BE2C (cell line): Measurements from ENCODE around the gene TRAF2.

Experiments
- DNase-seq: peaks from one replicate; pipeline ENCODE4 v3.0.0-alpha.2; 2020
- H3K27me3 ChIP-seq: fragments of 250-450 bp; sonication (Bioruptor Pico); 2 replicates; pipeline ENCODE4 v1.5.1; 2020; ENCODE audit warnings: mild to moderate bottlenecking
- H3K36me3 ChIP-seq: fragments of 250-450 bp; sonication (Bioruptor Pico); 2 replicates; pipeline ENCODE4 v1.5.1; 2020; ENCODE audit warnings: mild to moderate bottlenecking
- H3K4me1 ChIP-seq: fragments of 250-450 bp; sonication (Bioruptor Pico); 2 replicates; pipeline ENCODE4 v1.5.1; 2020
- H3K4me3 ChIP-seq: 2 replicates; pipeline ENCODE4 v1.5.1; 2011; ENCODE audit warnings: low read depth, low read length
- H3K9me3 ChIP-seq: fragments of 250-450 bp; sonication (Bioruptor Pico); 2 replicates; pipeline ENCODE4 v1.5.1; 2020
- TF ChIP-seq, protein P1 (sequence below): IDR thresholded peaks from 2 replicates; pipeline ENCODE4 v1.5.1; 2012; ENCODE audit warnings: mild to moderate bottlenecking, low read depth, low read length

TRAF2 gene

DNA sequence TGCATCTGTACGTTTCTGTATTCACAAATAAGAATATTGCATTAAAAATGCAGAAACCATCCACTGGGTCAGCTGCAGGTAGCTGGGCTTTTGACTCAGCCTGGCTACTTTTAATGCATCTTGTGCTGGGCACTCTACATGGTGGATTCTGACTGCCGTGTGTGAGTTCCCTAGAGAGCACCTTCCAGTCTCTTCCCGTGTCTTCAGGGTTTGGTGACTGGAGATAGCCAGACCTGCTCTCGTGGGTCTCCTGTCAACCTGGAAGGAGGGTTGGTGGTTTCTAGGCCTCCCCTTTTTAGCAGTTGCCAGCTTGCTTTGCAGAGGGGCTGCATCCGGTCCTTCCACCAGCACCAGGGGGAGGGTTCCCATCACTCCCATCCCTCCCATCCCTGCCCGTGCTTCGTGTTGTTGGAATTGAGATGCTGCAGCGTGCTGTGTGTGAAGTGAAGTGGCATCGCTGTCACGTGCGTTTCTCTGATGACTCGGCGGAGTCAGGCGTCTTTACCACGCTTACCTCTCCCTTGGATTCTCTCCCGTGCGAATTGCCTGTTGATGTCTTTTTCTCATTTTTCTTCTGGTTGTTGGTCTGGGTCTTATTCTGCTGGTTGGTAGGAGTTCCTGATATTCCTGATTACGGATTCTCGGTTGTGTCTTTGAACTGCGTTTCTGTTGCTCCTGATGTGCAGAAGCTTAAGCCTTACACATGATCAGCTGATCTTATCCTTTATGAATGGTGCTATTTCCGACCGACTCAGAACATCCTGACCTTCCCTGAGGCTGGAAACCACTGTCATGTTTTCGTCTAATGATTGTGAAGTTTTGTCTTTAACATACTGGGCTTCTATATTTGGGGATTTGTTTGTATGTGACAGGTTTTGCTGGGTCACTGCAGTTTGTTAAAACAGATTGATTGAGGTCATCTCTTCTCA is 41.3 kb downstream of the TRAF2 start:
- peaks cover 44% of the 10 kb centered on the region for H3K36me3 ChIP-seq
- TF ChIP-seq, protein P1, sequence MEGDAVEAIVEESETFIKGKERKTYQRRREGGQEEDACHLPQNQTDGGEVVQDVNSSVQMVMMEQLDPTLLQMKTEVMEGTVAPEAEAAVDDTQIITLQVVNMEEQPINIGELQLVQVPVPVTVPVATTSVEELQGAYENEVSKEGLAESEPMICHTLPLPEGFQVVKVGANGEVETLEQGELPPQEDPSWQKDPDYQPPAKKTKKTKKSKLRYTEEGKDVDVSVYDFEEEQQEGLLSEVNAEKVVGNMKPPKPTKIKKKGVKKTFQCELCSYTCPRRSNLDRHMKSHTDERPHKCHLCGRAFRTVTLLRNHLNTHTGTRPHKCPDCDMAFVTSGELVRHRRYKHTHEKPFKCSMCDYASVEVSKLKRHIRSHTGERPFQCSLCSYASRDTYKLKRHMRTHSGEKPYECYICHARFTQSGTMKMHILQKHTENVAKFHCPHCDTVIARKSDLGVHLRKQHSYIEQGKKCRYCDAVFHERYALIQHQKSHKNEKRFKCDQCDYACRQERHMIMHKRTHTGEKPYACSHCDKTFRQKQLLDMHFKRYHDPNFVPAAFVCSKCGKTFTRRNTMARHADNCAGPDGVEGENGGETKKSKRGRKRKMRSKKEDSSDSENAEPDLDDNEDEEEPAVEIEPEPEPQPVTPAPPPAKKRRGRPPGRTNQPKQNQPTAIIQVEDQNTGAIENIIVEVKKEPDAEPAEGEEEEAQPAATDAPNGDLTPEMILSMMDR = no peak
- H3K9me3 ChIP-seq = no peaks in the 10 kb centered on the region
- H3K4me3 ChIP-seq = no peak overlapping the region
- no peaks in the 10 kb centered on the region for H3K27me3 ChIP-seq
- DNase-seq = no peak
- 0 out of 2 replicates have a peak, but pooled peaks cover 3% of the 10 kb centered on the region for H3K4me1 ChIP-seq

DNA sequence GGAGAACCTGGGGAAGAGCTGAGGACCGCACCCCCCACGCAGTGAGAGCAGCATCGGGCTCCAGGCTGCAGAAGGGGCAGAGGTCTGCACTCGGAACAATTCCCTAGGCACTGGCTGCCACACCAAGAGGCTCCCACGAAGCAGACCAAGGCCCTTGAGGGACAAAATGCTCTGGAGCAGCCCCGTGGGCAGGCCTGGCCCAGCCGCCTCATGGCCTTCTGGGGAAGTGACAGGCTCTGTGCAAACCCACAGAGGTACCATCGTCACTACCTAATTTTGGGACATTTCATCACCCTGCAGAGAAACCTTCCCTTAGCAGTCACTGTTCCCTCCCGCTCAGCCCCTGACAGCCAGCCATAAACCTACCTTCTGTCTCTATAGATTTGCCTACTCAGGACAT is 42.3 kb downstream of the TRAF2 start:
- no peak overlapping the region for H3K4me3 ChIP-seq
- no peaks in the 10 kb centered on the region for H3K27me3 ChIP-seq
- DNase-seq = no peak
- H3K4me1 ChIP-seq = 0 out of 2 replicates have a peak, but pooled peaks cover 3% of the 10 kb centered on the region
- no peaks in the 10 kb centered on the region for H3K9me3 ChIP-seq
- H3K36me3 ChIP-seq = peaks cover 40% of the 10 kb centered on the region
- TF ChIP-seq, protein P1 = no peak

DNA sequence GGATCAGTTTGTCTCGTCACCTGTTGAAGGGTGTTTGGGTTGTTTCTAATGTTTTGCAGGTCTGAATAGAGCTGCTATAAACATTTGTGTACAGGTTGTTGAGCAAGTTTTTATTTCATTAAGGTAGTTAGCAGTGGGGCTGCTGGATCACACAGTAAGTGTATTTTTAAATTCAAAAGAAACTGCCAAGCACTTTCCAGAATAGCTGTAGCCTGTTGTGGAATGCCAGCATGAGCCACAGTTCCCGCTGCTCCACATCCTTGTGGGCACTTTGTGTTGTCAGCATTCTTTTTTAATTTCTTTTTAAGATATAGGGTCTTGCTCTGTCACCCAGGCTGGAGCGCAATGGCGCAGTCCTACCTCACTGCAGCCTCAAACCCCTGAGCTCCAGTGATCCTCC is 43.7 kb downstream of the TRAF2 start:
- Histone ChIP-seq H3K9me3 (no peaks in the 10 kb centered on the region), H3K36me3 (peaks cover 36% of the 10 kb centered on the region), H3K4me1 (0 out of 2 replicates have a peak, but pooled peaks cover 3% of the 10 kb centered on the region), H3K4me3 (no peak overlapping the region), H3K27me3 (no peaks in the 10 kb centered on the region)
- TF ChIP-seq, protein P1 = no peak
- DNase-seq = no peak

DNA sequence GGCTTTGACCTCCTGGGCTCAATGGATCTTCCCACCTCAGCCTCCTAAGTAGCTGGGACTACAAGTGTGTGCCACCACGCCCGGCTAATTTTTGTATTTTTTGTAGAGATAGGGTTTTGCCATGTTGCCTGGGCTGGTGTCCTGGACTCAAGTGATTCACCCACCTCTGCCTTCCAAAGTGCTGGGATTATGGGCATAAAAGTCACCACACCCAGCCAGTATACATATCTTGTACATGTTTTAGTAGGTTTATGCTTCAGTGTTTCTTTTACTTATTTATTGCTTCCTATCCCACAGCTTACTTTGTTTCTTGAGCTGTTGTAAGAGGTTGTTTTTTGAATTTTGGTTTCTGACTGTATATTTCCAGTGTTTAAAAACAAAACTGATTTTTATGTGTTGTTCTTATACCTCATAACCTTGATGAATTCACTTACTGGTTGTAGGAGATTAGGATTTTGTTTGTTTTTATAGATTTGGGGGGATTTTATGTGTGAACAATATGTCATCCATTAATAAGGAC is 45.4 kb downstream of the TRAF2 start:
- TF ChIP-seq, protein P1 = no peak
- 0 out of 2 replicates have a peak, but pooled peaks cover 3% of the 10 kb centered on the region for H3K4me1 ChIP-seq
- peaks cover 23% of the 10 kb centered on the region for H3K36me3 ChIP-seq
- H3K9me3 ChIP-seq = no peaks in the 10 kb centered on the region
- H3K27me3 ChIP-seq = no peaks in the 10 kb centered on the region
- no peak overlapping the region for H3K4me3 ChIP-seq
- no peak for DNase-seq

DNA sequence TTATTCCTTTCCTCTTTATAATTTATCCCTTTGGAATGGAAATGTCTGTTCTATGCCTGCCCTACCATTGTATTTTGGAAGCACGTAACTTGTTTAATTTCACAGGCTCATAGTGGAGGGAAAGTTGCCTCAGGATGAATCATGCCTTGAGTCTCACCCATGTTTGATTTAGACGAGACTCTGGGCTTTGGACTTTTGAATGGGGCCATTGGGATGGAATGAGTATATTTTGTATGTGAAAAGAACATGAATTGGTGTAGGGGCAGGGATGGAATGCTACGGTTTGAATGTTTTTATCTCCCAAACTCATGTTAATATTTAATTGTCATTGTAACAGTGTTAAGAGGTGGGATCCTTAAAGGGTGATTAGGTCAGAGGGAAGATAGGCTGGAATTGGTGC is 48.0 kb downstream of the TRAF2 start:
- H3K9me3 ChIP-seq = no peaks in the 10 kb centered on the region
- H3K36me3 ChIP-seq = peaks cover 23% of the 10 kb centered on the region
- H3K27me3 ChIP-seq = no peaks in the 10 kb centered on the region
- no peak overlapping the region for H3K4me3 ChIP-seq
- TF ChIP-seq, protein P1 = no peak
- no peak for DNase-seq
- no peaks in the 10 kb centered on the region for H3K4me1 ChIP-seq

DNA sequence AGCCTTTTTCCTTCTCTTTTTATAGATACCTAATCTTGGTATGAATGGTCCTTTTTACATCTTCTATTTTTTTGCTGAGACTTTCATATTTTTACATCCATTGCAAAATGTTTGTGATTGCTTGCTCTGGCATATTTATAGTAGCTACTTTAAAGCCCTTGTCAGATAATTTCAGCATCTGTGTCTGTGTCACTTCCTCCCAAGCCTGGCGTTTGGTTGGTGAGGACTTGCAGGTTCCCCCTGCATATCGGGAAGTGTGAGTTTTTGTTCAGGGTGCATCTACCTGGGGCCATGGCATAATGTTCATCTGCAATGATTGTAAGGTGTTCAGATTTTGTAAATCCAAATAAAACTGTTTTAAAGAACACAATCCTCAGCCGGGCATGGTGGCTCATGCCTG is 49.3 kb downstream of the TRAF2 start:
- DNase-seq = no peak
- Histone ChIP-seq H3K36me3 (peaks cover 32% of the 10 kb centered on the region), H3K4me3 (no peak overlapping the region), H3K4me1 (no peaks in the 10 kb centered on the region), H3K27me3 (no peaks in the 10 kb centered on the region), H3K9me3 (no peaks in the 10 kb centered on the region)
- TF ChIP-seq, protein P1 = no peak
